HL-60 (cell line): ENCODE data around the gene TTC21A.

Experiments
- DNase-seq, 2 experiments: peaks; one replicate each; pipeline ENCODE4 v3.0.0-alpha.2; 2010 to 2020; ENCODE audit warnings: low read depth in 1 of 2, low spot score in 1 of 2
- H3K27ac ChIP-seq: fragments of 250-450 bp; sonication (Bioruptor Pico); replicated peaks from 2 replicates; pipeline ENCODE4 v1.5.1; 2020; ENCODE audit warnings: mild to moderate bottlenecking, moderate library complexity
- H3K27me3 ChIP-seq: fragments of 250-450 bp; sonication (Bioruptor Pico); 2 replicates; pipeline ENCODE4 v1.5.1; 2021; ENCODE audit warnings: mild to moderate bottlenecking, moderate library complexity; ENCODE audit not compliant: insufficient read depth, poor library complexity, severe bottlenecking
- H3K4me3 ChIP-seq: replicated peaks from 2 replicates; pipeline ENCODE4 v1.5.1; 2011; ENCODE audit warnings: mild to moderate bottlenecking, control low read depth, low read length; ENCODE audit not compliant: insufficient read depth
- GABPA ChIP-seq: IDR thresholded peaks from 2 replicates; pipeline ENCODE4 v1.6.1; 2012; ENCODE audit warnings: low read depth
- POLR2AphosphoS5 ChIP-seq: IDR thresholded peaks from 2 replicates; pipeline ENCODE4 v1.6.1; 2012; ENCODE audit warnings: low read depth
- SPI1 ChIP-seq: IDR thresholded peaks from 2 replicates; pipeline ENCODE4 v1.6.1; 2012; ENCODE audit warnings: low read depth, mild to moderate bottlenecking, borderline replicate concordance
- TF ChIP-seq, protein P1 (sequence below): IDR thresholded peaks from 2 replicates; pipeline ENCODE4 v1.6.1; 2012; ENCODE audit warnings: low read depth; ENCODE audit not compliant: insufficient replicate concordance
- TF ChIP-seq, protein P2 (sequence below): IDR thresholded peaks from one replicate; pipeline ENCODE4 v1.5.1; 2011; ENCODE audit warnings: low read length, control low read depth, inconsistent platforms; ENCODE audit not compliant: insufficient read depth

Gene TTC21A

DNA sequence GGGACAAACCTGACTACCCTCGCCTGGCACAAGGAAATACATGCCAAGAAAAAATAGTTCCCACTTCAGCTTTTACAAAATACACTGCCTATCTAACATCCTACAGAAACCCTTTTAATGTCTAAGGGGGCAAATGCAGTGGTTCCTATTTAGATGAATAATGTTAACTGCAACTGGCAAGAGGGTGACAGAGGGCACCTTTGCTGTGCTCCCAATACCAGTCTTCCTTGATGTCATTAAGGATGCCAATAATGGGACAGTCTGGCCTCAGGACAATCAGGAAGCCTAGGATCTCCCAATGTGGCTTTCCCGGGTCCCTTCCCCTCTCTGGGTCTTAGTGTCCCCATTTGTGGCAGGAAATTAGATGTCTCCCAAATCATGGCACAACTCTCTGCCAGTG, 32.0 kb downstream of the TTC21A start:
- Histone ChIP-seq H3K27ac (no peak overlapping the region), H3K27me3 (no peaks in the 10 kb centered on the region), H3K4me3 (no peak overlapping the region)
- TF ChIP-seq SPI1 (no peak), GABPA (no peak), POLR2AphosphoS5 (no peak)
- TF ChIP-seq, protein P1, sequence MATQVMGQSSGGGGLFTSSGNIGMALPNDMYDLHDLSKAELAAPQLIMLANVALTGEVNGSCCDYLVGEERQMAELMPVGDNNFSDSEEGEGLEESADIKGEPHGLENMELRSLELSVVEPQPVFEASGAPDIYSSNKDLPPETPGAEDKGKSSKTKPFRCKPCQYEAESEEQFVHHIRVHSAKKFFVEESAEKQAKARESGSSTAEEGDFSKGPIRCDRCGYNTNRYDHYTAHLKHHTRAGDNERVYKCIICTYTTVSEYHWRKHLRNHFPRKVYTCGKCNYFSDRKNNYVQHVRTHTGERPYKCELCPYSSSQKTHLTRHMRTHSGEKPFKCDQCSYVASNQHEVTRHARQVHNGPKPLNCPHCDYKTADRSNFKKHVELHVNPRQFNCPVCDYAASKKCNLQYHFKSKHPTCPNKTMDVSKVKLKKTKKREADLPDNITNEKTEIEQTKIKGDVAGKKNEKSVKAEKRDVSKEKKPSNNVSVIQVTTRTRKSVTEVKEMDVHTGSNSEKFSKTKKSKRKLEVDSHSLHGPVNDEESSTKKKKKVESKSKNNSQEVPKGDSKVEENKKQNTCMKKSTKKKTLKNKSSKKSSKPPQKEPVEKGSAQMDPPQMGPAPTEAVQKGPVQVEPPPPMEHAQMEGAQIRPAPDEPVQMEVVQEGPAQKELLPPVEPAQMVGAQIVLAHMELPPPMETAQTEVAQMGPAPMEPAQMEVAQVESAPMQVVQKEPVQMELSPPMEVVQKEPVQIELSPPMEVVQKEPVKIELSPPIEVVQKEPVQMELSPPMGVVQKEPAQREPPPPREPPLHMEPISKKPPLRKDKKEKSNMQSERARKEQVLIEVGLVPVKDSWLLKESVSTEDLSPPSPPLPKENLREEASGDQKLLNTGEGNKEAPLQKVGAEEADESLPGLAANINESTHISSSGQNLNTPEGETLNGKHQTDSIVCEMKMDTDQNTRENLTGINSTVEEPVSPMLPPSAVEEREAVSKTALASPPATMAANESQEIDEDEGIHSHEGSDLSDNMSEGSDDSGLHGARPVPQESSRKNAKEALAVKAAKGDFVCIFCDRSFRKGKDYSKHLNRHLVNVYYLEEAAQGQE, result no peak
- TF ChIP-seq, protein P2, sequence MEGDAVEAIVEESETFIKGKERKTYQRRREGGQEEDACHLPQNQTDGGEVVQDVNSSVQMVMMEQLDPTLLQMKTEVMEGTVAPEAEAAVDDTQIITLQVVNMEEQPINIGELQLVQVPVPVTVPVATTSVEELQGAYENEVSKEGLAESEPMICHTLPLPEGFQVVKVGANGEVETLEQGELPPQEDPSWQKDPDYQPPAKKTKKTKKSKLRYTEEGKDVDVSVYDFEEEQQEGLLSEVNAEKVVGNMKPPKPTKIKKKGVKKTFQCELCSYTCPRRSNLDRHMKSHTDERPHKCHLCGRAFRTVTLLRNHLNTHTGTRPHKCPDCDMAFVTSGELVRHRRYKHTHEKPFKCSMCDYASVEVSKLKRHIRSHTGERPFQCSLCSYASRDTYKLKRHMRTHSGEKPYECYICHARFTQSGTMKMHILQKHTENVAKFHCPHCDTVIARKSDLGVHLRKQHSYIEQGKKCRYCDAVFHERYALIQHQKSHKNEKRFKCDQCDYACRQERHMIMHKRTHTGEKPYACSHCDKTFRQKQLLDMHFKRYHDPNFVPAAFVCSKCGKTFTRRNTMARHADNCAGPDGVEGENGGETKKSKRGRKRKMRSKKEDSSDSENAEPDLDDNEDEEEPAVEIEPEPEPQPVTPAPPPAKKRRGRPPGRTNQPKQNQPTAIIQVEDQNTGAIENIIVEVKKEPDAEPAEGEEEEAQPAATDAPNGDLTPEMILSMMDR, result no peak
- no peak for DNase-seq

DNA sequence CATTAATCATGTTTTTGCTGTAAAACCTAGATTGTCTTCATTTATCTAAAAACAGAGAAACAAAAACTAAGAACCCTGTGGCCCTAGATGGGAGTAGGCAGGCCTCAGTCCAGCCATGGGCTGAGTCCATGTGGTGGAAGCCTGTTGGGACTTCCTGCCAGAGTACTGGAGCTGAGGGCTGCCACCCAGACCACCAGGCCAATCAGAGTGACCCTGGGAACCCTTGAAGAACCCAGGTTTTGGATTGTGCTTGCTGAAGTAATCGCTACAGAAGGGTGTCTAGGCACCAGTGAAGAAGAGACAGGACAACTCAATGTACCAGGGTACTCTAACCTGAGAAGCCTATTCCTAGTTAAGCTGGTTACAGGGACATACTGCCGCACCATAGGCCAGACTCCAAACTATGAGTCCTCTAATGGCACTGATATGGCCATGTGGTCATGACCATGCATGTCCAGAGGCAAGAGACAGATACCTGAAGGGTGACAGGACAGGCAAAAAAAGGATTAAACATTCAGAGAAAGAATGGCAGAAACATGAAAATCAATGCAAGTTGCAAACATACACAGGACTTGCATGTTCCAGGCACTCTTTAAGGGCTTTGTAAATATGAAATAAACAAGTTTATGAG, 33.0 kb downstream of the TTC21A start:
- no peaks in the 10 kb centered on the region for H3K27me3 ChIP-seq
- TF ChIP-seq GABPA, result no peak
- TF ChIP-seq, protein P2, result no peak
- TF ChIP-seq, protein P1, result no peak
- no peak for TF ChIP-seq POLR2AphosphoS5
- TF ChIP-seq SPI1, result no peak
- no peak overlapping the region for H3K27ac ChIP-seq
- H3K4me3 ChIP-seq, result no peak overlapping the region
- DNase-seq, result no peak

DNA sequence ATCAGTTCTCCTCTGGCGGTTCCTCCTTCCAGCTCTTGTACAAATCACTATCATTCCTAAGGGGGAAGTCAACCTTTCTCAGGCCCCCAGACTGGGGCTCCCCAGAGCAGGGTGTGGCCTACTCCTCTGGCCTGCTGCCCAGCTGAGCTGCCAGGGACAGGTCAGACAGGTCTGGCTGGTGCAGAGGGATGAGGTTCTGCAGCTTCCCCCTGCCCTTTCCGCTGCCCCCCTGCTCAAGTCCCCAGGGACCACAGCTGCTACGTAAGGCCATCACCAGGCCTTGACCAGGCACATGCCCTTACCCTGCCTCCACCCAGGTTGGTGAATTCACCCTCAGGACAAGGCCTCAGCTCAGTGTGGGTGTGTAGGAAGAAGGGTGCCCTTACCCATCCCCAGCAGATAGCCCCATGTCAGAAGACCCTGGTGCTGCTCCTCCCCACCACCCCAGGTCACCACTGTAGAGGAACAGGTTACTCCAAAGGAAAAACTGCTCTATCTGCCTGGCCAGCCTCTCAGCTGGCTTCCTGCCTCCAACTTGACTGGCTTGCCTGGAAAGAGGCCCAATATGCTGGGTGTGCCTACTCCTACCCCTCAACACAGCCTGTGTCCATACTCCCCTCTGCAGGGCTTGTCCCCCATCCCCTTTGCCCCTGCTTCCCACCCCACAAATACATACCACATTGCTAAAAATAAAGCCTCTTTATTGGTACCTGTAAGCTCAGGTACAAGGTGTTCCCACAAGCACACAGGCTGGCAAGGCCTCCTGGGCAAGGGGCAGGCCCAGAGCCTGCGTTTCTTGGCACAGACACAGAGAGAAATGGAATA, 33.9 kb downstream of the TTC21A start:
- TF ChIP-seq, protein P1, result no peak
- TF ChIP-seq SPI1, result no peak
- TF ChIP-seq POLR2AphosphoS5, result no peak
- TF ChIP-seq GABPA, result no peak
- TF ChIP-seq, protein P2, result no peak
- Histone ChIP-seq H3K27me3 (no peaks in the 10 kb centered on the region), H3K4me3 (no peak overlapping the region), H3K27ac (no peak overlapping the region)
- no peak for DNase-seq
